HG03045 (cell line): Measurements from ENCODE around the gene MYO3B.
"Not testable (repeated sequence)": the region's sequence is repeated elsewhere in the genome, so short reads cannot be mapped to it uniquely, and the experiment has no call there.

Experiments
- ATAC-seq: cut with Tn5 transposase; IDR thresholded peaks from one replicate; pipeline ENCODE4 v1.9.1; 2021; ENCODE audit warnings: mild to moderate bottlenecking, moderate library complexity; ENCODE audit not compliant: unreplicated experiment

Gene MYO3B

DNA sequence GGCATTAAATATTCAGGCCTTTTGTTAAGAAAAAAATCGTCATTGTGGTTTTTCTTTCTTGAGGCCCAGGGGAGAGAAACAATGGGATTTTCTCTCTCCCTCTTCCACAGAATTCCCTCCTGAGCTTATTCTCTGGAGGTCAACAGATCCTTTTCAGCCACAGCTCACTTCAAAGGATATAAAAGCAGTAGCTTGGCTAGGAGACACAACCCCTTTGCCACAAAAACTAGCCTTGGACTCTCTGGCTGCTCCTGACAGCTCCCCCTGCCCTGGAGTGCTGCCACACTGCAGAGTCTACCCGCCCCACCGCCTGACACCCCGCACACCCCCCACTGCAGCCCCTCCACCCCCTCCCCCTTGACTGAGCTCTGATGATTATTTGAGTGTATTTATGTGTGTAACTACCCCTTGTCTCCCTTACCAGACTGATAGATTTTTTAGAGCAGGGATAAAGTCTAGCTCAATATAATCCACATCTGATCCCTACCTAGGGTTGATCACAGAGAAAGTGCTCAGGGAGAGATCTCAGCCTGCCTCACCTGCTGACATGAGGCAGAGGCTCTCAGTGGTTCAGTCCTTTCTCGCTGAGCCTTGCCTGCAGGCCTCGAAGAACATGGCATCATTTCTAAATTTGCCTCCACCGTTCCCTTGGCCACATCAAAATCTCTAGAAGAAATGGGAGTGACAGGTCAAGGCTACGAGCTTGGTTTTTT, 405.0 kb downstream of the MYO3B start:
- no peak for ATAC-seq

DNA sequence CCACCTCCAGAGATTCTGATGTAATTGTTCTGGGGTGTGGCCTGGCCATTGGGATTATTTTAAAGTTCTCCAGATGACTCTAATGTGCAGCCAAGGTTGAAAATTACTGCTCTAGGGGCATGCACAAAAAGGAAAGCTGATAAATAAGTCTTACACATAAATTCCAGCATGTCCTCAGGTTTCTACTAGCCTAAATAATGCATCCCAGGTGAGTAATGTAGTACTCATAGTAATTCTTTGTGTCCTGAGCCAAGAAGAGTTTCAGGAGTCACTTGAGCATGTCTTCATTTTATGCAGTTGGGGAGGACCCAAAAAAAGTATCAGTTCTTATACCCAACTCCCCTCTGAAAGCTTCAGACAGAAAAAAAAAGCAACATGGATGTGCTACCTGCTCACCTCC, 407.1 kb downstream of the MYO3B start:
- ATAC-seq = no peak

DNA sequence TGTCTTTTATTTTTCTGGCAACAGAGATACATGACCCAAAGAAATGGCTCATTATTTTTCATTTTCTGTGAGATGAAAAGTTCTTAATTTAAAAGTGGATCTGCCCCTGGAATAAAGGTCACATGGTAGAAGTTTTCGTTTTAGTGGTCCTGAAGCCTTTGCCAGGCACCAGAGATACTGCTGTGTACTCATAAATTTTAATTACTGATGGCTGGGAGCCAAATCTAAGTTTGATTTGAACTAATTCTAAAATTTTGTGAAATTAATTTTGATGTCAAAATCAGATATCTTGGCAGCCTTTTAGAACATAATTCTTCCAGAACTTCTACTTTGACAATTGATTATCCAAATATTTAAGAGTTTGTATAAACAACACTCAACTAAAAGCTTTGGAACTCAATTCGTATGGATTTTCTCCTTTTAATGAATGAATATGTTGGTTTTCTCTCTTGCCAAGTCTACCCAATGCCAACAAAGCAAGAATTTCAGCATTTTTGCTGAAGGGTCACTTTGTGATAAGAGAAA, 408.7 kb downstream of the MYO3B start:
- no peak for ATAC-seq

DNA sequence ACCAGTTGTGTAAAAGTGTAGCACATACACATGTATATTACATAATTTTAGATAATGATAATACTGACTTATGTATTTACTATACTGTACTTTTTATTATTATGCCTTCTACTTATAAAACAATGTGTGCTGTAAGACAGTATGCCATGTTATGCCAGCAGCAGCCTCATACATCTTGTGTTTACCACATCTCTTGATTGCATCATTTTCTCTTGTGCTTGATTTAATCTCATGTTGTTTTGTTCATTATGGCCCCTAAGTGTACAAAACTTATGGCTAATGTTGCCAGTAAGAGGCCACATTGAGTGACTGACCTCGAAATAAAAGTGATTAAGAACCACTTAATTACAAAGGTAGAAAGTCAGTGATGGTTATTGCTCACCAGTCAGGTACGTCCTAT, 409.2 kb downstream of the MYO3B start:
- ATAC-seq = no peak

DNA sequence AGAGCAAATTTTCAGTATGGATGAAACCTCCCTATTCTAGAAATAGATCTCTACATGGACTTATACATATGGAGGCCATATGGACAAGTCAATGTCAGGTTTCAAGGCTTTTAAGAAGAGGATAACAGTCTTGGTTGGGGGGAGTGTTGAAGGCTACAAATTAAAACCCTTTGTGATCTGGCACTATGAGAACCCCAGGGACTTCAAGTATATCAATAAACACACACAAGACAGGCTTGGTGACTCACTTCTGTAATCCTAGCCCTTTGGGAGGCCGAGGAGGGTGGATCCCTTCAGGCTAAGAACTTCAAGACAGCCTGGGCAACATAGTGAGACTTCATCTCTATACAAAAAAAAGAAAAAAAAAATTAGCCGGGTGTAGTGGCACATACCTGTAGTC, 410.0 kb downstream of the MYO3B start:
- ATAC-seq = no peak

DNA sequence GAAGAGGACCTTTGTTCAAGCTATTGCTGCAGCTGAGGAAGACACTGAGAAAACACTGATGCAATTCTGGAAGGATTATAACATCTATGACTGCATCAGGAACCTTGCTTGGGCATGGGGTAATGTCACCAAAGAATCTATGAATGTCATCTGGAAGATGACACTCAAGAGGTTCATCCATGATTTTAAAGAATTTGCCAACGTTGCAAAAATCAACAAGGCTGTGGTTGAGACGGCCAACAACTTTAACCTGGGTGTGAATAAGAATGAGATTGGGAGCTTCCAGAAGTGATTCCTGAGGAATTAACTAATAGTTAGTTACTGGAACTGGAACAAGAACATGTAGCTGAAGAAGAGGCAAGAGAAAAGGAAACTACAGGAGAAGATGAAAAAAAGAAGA, 410.8 kb downstream of the MYO3B start:
- no peak for ATAC-seq

DNA sequence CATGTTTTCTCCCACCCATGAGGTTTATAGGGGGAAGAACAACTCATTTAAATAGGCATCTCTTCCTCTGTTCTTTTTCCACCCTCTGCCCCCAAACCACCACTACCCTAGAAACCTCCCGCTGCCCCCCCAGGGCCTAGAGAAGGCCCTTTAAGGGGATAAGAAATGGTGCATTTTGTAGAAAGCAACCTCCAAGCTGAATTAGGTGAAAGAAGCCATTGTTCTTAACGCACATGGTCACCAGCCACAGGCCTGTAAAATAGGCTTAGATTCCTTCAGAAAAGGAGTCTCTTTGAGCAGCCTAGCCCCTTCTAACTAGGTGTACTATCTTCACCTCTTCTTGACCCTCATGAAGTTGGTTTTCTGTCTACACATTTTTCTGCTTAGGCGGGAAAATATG, 418.6 kb downstream of the MYO3B start:
- ATAC-seq = no peak

DNA sequence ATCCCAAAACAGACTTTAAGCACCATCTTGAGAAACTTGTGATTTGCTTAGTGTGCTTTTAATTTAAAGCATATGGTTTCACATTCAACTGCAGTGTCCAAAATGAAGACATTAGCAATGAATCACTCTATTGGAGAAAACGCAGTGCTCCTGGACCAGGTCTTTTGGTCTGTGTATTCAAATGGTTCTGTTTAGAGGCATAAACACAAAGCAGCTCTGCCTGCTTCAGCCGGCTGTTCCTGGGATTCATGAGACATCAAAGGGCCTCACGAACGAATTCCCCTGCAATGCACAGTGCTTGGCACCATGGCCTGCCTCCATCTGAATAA, 420.1 kb downstream of the MYO3B start:
- no peak for ATAC-seq

DNA sequence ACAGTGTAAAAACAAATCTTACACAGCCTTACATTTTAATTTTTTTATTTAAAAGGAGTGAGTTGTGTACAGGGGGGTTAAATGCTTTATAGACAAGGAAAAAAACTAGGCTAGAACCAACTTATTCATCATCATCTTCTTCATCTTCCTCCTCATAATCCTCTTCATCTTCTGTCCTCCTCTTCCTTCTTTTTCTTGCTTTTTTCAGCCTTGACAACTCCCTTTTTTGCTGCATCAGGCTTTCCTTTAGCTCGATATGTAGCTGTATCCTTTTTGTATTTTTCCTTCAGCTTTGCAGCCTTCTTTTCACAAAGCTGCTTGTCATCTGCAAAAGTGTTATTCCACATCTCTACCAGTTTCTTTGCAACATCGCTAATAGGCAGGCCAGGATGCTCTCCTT, 423.5 kb downstream of the MYO3B start:
- no peak for ATAC-seq

DNA sequence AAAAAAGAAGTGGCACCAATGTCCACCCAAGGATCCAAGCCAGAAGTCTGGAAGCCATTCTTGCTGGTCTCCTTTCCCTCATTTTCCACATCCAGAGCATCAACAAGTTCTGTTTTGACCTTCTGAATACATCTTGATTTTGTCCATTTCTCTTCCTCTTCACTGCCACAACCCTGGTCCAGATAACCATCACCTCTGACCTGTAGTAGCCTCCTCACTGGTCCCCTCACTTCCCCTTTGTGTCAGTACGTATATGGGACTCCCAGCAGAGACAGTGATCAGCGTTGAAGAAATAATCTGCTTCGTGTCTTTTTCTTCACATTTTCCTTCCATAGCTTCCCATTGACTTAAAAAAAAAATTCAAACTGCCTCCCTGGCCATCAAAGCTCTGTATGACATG, 427.9 kb downstream of the MYO3B start:
- ATAC-seq = no peak

DNA sequence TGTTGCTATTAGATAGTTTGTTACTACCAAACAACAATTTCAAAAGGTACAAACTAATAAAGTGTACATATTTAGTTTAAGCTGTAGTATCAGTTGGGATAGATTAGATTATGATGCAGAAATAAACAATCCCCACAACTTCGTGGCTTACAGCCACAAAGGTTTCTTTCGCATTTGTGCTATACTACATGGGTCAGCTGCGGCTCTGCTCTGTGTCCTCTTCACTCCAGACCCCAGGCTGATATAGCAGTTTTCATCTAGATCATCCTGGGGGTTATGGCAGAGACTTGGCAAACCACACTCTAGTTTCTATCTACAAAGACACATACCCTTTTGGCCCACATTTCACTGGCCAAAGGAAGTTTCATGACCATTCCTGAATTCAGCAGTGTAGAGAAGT, 429.2 kb downstream of the MYO3B start:
- ATAC-seq = no peak

DNA sequence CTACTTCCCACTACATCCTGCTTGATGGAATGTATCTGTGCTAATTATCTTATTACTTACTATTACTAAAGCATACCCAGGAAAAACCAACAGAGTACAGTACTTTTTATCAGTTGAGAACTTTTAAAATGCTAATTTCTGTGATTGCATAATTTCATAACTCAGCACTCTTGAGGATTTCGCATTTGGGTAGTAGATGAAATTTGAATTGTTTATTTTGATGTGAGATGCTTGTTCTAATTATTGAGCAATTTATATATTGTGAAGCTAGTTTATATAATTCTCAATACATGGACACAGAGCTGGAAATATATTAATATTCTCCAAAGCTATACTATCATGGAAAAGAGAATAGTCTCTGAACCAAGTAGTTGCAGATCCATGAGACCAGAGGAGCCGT, 432.7 kb downstream of the MYO3B start:
- no peak for ATAC-seq

DNA sequence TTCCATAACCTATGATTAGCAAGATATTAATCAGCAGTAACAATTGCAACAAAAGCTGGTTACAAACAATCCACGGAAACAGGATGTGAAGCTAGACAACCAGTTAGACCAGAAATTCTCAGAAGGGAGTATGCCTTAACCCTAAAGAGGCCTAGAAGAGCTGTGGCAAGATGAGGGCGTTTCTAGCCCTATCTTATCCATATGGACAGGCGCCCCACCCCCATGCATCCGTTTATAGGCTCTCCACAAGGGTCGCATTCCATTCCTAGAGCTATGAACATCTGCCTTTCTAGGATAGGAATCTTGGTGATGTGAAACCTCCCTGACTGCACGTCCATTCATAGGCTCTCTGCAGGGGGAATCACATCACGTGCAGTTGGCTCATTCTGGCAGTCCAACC, 441.0 kb downstream of the MYO3B start:
- ATAC-seq = not testable (repeated sequence)

DNA sequence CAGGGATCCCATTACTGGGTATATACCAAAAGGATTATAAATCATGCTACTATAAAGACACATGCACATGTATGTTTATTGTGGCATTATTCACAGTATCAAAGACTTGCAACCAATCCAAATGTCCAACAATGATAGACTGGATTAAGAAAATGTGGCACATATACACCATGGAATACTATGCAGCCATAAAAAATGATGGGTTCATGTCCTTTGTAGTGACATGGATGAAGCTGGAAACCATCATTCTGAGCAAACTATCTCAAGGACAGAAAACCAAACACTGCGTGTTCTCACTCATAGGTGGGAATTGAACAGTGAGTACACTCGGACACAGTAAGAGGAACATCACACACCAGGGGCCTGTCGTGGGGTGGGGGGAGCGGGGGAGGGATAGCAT, 457.1 kb downstream of the MYO3B start:
- ATAC-seq = not testable (repeated sequence)

DNA sequence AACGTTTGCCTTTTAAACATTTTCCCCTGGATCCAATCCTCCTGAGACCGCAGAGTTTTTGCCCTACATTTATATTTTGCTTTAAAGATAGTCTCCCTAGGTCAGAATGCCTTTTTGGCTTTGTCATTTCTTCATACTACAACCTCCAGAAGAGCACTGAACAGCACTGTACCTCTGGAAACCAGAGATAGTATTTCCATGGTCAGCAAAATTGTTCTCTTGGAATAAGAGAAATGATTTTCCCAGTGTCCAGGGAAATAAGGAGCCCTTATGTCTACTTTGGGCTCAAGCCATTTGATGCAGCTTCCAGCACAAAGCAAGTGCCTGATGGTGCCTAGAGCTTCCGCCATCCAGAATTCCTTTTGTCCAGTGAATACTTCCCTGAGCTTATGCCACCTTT, 461.7 kb downstream of the MYO3B start:
- ATAC-seq = no peak

DNA sequence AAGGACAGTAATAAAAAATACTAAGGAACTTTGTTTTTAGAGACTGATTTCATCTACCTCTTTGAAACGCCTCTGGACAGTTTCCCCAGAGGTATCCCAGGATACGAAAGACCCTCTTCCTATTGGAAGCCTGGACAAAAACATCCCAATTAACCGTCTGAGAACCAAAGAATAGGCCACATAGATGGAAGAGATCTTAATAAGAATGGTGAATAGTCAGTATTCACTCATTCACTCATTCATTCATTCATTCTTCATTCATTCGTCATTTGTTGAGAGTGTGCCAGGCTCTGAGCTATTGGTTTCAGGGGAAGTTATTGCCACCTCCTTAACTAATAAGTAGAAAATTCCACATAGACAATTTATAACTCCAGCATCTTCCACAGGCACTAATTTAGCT, 464.0 kb downstream of the MYO3B start:
- no peak for ATAC-seq

DNA sequence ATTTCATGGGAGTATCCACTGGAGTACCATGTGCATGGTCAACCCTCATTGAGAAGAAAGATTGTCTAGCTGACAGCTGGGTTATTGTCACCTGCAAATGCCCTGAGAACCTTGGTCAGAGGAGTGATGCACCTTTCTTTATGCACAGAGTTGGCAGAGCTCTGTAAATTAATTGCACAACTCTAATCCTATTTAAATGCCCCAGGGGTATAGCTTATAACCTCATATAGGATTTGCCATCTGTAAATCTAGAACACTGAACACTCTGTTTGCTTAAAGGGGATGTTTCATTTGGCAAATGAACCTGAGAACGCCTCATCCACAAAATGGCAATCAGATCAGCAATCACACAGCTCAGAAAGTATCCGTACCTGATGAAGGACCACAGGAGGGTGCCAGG, 465.4 kb downstream of the MYO3B start:
- no peak for ATAC-seq

DNA sequence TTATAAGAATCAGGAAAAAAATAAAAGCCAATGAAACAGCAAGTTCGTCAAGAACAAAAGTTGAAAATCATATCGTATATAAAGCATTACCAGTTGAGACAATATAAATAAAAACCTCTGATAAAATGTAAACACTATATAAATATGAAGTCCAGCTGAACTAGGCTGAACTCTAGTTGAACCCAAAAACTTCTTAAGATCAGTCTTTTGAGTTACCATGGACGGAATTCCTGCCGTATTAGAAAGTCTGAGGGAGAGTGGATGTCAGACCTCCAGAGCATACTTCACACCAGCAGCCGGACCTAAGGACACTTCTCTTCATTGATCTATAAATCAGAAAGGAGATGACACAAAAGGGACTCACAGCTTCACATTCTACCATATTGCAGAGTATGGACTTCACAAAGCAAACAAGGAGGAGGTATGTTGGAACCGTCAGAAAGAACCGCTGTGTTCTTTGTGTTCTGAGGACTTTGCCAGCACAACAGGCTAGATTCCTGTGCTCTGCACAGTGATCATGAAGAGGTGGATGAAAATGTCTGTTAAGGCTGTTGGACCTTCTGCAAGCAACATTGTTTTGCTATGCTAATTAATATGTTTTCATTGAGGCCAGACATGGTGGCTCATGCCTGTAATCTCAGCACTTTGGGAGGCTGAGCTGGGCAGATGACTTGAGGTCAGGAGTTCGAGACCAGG, 469.9 kb downstream of the MYO3B start:
- no peak for ATAC-seq

DNA sequence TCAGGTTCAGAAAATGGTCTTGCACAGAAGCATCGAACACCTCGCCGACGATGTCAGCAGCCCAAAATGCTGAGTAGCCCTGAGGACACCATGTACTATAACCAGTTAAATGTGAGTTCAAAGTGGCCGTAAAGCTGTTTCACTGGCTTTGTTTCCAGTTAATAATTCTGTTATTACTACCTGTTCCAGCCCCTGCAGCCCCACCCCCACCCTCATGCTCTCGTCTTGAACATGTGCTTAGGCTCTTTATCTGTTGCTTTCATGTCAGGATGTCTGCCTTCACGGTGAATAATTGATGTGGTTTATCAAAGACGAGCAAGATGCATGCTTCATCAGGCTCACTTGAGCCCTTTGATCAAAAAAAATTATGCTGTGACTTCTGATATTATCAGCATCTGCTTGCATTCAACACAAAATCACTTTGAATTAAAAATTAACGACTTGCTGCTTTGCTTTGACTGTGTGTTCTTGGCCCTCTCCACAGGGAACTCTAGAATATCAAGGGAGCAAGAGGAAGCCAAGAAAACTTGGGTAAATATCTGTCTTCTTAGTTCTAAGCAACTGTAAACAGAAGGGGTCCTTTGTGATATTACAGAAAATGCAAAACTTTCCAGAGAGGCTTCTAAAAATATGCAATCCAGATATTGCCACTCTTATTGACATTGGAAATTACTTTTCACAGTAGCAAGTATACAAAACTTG, 473.8 kb downstream of the MYO3B start:
- ATAC-seq = no peak

DNA sequence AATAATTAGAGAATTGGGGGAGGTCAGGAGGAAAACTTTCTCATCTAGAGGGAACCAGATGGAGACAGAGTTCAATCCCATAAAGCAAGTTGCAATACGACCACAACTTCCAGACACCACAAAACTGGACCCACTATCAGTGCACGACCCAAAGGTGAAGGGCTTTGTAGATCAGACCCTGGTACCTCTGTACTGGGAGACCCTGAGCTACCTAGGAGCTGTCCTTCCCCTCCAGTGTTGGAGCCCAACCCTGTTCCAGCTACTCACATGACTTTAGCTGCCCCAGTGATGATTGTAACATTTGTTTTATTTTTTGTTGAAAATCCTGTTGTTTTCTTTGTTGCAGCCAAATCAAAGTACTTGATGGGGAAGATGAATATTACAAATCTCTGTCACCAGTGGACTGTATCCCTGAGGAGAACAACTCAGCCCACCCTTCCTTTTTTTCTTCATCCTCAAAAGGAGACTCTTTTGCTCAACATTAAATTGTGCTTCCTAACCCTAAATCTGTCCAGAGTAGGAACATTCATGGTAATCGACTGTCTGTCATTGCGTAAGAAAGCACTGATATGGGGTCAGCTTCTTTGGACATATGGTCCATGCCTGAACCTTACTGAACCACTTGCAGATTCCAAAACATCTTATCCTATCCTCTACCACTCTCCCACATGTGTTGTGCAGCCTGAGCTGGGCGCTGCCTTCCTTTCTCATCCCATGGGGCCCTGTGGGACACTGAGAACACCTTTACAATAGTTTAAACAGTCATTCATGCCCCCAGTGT, 474.9 kb downstream of the MYO3B start:
- no peak for ATAC-seq

DNA sequence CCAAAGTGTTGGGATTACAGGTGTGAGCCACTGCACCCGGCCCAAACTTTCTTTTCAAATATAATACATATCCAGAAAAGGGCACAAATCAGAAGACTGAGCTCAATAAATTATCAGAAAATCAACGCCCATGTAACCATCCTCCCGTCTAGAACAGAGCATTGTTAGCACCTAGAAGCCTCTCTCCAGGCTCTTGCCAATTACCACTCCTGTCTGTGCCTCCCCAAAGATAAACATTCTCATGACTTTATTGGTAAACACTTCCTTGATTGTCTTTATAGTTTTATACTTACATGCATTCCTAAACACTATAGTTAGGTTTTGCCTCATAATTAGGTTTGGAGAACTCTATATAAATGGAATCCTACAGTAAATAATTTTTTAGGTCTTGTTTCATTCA, 478.7 kb downstream of the MYO3B start:
- no peak for ATAC-seq
